Activated naive CD4-positive, alpha-beta T cell treated with anti-CD3 and anti-CD28 coated beads, Interleukin-2, amount 50 U/mL, for 16 hours (primary cell): ENCODE data around the gene AFAP1L1.
"Not testable (repeated sequence)": the region's sequence is repeated elsewhere in the genome, so short reads cannot be mapped to it uniquely, and the experiment has no call there.

Experiments
- DNase-seq: peaks from one replicate; pipeline ENCODE4 v3.0.0-alpha.2; 2020

AFAP1L1 gene

DNA sequence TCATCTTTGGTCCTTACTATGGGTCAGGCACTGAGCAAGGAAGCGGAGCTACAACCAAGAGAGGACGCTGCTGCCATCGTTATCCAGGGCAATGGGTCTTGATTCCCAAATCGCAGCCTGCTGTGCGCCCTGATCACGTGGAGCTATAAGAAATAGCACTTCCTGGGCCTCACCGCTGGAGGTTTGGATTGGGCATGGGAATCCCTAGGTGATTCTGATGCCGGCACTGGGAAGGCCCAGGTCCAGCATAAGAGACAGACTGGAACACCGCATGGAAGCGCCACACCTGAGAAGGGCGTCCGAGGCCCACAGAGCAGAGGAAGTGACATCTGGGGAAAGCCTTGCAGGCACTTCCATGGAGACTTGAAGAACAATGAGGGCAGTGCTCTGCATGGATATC lies 104.4 kb downstream of the AFAP1L1 start:
- DNase-seq = no peak

DNA sequence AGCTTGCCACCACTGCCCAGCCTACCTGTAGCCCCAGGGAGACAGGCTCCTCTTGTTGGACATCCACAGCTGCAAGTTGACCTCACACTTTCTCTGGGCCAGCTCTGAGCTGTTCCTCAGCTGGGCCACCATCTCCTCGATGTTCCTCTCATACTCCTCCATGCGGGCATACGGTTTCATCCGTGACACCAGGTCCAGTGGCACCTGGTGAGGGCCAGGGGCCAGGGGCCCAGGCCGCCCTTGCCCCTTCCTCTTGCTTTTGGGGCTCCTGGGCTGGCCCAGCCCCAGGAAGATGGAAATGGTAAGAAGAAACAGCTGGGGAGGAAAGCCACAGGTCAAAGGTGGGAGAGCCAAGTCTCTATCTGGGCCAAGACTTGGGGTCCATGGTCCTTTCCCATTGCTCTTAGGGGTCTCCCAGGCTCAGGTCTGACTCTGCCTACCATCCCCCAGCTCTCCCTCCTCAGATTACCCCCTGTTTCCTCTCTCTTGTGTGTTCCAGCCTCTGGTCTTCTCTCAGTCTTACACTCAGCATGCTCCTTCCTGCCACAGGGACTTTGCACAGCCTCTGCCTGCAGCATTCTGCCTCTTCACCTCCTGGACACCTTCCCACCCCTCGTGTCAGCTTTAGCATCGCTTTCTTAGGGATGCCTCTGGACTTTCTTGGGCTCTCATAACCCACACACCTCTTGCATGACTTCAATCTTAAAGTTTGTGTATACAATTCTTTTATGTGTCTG lies 105.2 kb downstream of the AFAP1L1 start:
- no peak for DNase-seq

DNA sequence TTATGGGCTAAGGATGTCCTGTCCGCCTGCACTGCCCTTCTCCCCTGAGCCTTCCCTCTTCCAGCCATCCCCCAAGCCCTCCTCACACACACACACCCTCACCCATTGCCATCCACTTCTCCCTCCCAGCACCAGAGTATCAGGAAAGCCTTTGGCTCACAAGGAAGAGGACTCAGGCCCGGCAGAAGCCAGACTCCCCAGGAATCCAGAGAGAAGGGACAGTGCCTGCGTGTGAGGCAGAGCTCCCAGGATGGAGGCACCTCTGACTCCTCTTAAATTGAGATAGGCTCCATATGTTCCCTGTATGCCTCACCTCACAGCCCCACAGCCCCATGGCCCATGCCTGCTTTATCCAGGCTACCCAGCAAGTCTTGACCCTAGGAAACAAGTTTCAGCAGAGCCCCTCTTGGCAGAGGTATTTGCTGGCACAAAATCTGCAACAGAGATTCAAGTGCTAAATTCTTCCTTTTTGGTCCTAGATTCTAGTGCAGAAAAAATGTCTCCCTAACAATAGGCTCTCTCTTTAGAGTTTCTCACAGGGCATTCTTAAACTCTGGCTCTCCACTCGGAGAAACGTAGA lies 106.7 kb downstream of the AFAP1L1 start:
- DNase-seq = no peak

DNA sequence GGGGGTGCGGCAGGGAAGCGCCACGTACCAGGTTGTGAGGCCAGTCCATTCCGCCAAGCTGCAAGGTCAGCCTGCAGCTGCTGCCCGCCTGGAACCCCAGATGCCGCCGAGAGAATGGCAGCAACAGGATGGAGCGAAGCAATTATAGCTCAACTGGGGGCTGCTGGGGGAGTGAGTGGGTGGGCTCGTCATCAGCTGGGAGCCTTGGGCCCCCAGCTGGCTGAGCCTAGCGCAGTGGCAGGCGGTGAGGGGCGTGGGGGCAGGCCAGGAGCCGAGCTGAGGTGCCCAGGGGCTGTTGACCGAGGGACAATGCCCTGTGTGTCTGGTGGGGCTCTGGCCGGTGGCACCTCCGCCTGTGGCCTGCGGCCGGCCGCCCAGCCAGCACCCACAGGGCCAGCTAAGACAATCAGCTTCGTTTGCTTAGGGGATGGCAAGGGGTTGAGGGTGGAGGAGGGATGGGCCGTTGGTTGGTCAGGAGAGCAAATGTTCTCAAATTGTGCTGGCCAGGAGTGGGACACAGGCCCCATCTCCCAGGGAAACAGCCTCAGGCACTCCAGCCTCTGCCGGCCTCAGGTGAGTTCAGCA lies 107.6 kb downstream of the AFAP1L1 start, which contains the start of gene IL17B:
Gene IL17B, minus strand, starts transcription at position 116 of the 585 bp plus-strand sequence. Its CDS starts 67 bp downstream, at position 49.
- DNase-seq = no peak

DNA sequence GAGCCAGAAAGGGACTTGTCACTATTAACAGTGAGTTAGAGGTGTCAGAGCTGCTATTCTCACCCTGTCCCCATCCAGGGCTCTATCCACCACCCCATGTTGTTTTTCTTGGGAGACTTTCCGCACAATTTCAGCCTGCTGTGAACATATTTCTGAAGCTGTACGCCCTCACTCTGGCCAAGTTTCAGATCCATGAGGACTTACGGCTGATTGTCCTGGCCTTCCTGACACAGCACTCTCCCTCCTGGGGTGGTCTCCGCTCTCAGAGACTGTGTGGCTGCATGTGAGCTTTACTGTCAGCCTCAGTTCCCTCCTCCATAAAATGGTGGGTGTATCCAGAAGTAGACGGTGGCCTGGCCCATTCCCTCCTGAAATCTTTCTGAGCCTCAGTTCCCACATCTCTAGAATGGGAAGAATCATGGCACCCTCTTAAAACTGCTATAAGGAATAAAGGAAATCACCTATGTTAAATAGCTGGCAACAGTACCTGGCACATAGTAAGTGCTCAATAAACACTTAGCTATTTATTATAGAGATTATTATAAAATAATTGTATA lies 108.2 kb downstream of the AFAP1L1 start:
- DNase-seq = no peak

DNA sequence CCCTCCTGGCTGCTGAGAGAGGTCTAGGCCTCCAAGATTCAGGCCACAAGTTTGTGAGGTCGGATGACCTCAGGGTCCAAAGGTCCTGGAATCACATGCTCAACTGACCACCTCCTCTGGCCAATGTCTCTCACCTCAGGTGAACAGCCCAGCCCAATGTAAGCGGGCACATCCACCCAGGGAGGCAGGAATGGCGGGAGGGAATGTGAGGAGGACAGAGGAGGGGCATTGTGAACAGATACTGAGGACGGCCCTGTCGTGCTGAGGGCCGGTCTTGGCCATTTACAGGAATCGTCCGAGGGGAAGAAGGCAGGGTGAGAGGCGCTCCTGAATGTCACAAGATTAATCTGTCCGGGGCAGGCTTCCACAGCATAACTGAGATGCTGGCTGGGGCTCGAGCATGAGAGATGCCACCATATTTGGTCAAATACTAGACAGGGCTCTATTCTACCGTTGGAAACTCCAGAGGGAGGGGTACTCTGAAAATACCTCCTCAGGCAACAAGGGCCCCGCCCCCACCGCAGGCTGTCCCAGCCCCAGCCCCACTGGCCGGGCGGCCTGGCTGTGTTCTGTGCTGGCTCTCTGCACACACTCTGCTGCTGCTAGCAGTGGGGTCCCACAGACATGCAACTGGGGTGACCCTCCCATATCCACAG lies 108.9 kb downstream of the AFAP1L1 start:
- DNase-seq = no peak

DNA sequence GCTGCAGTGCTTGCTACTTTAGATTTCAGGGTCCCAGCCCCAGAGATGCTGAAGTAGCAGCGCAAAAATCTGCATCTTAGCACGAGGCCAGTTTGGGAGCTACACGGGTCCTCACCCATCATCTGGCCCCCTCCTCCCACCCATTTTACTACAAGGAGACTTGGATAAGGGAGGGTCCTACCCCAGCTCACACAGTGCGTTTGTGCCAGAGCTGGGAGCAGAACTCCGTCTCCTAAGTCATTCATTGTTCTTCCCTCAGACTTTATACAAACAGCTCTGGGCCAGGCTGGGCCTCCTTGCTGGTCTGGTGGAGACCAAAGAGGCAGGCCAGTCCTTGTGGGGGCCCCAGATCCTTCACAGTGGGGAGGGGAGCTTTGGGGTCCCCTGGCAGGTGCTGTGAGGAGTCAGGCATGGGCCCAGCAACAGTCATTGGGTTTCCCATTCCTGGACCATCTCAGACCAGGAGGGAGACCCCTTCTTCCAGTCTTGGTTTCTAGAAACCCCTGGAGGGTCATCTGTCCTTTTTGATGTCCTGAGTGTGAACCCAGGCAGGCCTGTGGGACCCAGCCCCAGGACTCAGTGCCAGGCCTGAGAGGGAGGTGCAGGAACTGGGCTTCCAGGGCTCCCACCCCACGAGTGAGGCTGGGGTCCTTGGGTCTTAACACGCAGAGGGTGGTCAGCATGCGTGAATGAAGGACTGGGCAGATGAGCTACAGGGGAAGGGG lies 109.8 kb downstream of the AFAP1L1 start:
- no peak for DNase-seq

DNA sequence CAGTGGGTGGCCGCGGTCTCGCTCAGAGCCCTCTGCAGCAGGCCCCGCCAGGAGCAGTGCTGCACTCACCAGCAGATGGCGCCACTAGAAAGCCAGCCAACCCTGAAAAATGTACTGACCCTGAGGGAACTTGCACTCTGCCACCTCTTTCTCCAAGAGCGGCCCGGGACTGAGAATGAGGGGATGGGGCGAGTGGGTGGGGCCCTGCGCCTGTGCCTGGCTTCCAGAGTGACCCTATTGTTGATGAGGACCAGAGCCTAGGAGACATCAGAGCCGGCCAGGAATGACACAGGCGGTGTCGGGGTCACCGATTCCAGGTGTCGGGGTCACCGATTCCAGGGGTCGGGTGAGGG lies 110.3 kb downstream of the AFAP1L1 start:
- peak; percentile 74 for DNase-seq

DNA sequence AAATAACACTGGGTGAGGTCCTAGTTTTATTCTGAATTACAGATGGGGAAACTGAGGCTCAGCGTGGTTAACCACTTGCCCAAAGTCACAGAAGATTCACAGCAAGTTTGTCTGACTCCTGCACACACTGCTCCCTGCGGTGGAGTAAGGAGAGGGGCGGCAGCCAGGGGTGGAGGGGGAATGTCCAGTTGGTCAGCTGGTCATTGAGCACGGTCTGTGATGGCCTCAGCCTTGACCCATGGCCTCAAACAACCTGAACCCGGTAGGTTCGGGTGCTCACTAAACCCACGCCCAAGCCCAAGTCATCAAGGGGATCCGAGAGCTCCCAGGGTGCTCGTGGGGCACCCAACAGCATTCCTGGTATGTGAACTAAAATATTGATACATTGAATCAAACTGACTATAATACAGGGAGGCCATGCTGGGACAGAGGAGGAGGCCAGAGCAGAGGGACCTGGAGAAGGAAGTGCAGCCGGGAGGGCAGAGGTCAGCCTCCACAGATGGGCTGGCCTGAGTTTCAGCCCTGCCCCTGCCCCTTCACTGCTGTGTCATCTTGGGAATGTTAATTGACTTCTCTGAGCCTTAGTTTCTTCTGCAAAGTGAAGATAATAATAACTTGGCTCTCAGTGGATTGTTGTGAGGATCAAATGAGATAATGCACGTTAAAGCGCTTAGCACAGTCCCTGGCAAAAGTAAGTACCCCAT lies 111.0 kb downstream of the AFAP1L1 start:
- no peak for DNase-seq

DNA sequence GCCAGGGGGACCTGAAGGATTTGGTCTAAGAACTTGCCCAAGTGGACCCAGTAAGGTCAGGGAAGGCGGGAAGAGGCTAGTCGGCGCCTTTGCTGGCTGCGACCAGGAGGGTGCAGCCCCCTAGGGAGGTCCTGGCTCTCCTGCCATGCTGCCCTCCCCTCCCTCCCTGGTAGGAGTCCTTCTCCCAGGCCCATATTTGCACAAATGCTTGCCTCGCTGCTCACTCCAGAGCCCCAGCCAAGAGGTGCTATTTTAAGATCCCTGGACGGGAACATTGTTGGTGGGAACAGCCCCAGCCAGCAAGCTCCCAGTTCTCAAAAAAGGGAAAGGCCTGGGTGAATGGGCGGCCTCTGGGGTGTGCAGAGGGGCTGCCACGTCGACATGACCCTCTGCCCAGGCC lies 111.7 kb downstream of the AFAP1L1 start:
- DNase-seq = no peak

DNA sequence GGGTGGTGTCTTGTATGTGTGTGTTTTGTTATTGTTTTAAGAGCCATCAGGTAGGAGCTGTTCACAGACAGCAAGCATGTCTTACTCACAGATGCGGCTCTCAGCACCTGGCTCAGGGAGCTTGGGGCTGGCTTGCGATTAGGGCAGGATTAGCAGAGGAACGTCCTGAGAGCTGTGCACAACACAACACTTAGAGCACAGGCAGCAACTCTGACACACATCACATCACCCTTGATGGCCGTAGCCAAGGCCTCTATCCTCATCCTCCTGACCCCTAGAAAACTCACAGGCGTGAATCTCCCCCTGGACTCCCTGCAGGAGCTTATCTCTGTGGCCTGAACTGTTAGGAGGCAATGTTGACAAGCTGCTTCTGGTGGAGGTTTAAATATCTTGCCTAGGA lies 114.5 kb downstream of the AFAP1L1 start:
- no peak for DNase-seq

DNA sequence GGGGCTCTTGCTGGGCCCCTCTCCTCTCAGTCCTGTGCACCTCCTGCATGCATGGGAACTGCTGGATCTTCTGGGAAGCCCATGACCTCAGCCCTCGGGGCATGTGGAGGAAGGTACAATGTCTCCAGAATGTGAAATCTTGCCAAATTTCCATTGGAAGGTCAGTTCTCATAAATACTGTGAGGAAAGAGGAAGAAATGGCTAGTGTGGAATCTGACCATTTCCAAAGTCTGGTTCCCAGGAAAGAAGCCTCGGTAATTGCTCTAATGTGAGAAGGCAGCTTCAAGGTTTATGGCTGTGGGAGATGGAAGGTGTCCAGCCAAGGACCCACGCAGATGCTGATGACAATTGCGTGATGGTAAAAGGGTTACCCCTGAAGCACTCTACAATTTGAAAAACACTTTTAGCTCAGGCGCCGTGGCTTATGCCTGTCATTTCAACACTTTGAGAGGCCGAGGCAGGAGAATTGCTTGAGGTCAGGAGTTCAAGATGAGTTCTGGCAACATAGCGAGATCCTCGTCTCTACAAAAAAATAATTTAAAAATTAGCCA lies 115.5 kb downstream of the AFAP1L1 start:
- no peak for DNase-seq

DNA sequence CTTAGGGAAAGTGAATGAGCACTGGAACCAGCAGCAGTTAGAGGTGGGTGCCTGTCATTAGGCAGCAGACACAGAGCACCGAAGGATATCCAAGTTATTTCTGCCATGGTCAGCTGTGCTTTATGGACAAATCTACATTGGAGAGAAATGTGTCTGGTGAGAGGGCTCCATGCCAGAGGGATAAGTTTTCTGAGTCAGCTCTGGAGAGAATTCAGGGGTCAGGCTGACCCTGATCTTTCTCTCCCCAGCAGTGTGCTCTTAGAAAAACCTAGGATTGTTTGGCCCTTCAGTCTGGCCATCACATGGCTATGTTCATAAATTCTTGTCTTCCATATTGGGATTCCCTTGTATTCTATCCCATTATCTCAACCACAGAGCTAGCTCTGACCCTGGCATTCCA lies 116.3 kb downstream of the AFAP1L1 start:
- DNase-seq = no peak

DNA sequence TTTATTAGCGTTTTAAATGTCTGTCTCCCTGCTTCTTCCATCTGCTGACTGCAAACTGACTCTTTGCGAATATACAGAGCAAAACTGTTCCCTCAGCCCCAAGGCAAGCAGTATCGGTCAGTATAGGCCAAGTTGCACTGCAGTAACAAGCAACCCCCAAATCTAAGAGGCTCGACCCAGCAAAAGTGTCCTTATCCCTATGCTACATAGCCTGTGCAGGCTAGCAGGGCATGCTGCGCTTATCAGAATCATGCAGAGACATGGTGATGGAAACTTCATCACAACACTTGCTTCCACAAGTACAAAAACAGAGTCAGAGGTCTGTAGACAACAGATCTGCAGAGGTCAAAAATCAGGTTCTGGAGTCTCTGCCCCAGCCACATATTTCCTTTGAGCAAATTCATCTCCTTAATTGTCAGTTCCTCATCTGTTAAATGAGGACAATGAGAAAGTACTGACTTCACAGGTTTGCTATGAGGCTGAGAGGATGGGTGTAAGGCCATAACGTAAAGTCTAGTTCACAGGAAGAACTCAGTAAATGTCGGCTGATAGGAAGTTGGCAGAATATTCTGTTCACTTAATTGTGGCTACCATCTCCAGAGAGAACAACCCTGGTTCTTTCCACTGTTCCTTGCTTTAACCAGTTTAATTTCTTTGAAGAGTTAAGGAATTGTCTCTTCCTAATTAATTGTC lies 117.0 kb downstream of the AFAP1L1 start:
- no peak for DNase-seq

DNA sequence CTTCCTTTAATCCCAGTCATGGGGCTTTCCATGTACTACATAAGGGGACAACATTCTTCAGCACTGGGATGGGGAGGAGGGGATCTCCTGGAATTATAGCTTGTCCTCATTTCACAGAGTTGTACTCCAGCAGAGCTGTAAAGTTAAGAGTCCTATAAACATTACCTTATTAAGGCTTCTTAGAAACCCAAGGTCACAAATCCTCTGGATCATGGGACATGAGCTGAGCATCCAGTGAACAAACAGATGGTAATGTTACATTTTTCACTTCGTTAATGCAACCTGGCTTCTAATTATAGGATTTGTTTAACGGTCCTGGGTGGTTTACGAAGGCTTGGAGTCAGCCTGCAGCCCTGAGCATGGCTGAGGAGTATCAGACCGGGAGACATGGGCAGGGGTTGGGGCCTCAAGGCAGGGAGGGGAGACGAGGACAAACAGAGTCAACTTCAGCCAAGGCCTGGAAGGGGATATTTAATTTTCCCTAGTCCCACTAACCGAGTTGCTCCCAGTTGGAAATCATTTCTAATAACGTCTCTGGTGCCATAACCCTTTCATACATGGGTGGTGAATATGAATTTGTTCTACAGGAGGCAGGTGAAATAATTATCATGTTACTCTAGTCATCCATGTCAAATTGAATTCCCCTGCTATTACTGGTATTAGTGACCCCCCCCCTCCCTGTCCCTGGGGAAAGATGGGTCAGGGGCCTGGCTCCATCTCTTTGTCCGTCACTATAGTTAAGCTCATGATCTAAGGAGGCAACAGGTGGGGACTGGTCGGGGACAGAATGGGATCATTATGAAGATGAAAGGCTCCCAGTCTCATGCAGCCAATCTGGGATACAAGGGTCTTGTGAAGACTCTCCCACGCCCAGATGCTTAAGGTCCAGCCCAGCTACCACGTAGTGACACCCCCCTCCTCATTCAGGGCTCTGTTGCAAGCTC lies 118.2 kb downstream of the AFAP1L1 start:
- no peak for DNase-seq

DNA sequence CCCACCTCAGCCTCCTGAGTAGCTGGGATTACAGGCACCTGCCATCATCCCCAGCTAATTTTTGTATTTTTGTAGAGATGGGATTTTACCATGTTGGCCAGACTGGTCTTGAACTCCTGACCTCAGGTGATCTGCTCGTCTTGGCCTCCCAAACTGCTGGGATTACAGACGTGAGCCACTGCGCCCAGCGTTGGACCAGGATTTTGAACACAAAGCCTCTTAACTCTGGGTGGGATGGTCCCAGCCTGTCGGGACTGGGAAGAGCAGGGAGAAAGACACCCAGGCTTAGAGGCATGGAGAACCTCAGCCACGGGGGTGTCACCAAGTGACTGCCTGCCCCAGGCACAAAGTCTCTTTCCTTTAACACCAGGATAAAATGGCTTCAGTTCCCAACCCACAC lies 119.4 kb downstream of the AFAP1L1 start:
- DNase-seq = not testable (repeated sequence)
